GM18499 (cell line): ENCODE data around the gene DYTN.
"Not testable (repeated sequence)": the region's sequence is repeated elsewhere in the genome, so short reads cannot be mapped to it uniquely, and the experiment has no call there.

Experiments
- ATAC-seq: cut with Tn5 transposase; IDR thresholded peaks from one replicate; pipeline ENCODE4 v1.9.1; 2021; ENCODE audit warnings: moderate number of reproducible peaks; ENCODE audit not compliant: insufficient read depth, unreplicated experiment

Gene DYTN, protein sequence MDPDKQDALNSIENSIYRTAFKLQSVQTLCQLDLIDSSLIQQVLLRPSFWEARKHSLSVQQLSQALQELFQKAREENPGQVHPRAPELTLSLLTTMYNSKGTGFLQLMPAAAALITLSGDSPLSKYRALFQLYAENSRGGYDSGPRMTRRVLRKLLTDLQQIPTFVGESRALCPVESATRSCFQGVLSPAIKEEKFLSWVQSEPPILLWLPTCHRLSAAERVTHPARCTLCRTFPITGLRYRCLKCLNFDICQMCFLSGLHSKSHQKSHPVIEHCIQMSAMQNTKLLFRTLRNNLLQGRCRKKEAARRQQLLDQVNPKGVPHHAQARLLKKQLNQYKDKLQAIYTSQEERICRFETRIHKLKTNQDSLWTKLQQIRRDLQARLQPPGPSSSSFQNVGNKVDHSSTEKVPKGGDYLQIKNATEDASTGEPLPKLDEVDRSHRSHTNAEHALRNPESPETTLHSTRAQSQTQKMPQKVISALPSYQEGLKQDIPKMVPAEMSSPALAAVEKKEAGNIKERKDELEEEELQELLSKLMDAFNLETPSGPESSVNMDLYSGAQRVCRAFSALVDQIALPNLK

GRCh38 chr2:206718296-206718695 is at the start of gene DYTN:
Gene DYTN, minus strand, starts transcription at chr2:206718396. Its CDS starts 117 bp downstream, at chr2:206718279.
- ATAC-seq = no peak

DNA sequence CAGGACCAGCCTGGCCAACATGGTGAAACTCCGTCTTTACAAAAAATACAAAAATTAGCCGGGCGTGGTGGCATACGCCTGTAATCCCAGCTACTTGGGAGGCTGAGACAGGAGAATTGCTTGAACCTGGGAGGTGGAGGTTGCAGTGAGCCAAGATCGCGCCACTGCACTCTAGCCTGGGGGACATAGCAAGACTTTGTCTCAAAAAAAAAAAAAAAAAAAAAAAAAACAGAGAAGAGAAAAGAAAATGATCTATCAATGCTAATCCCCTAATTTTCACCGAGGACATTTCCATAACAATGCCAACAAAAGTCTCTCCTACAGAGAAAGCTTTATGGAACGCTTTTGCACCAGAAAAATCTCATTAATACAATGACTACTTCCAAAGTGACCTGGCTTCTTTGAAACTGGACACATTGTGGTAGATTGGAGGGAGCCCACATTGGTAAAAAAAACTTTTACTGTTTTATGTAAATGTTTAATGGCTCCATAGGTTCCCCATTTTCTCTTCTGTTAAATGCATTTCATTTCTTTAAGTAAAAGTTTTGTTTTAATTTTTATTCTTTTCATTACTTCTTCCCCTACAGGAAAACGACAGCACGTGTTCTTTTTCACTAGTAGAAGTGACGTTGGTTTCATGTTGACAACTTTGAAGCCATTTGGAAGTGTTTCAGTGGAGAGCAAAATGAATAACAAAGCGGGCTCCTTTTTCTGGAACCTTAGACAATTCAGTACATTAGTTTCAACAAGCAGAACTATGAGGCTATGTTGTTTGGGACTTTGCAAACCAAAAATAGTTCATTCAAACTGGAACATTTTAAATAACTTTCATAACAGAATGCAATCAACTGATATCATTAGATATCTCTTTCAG is 48.1 kb upstream of the DYTN start:
- ATAC-seq = no peak

- ATAC-seq = peak; percentile 79
These were observed 47.3 kb upstream of the DYTN start, which contains the start of the genes FASTKD2 and MDH1B for GRCh38 chr2:206765242-206766056. Gene FASTKD2, plus strand, starts transcription at chr2:206765606. Its CDS starts 1,088 bp downstream, at chr2:206766694. Gene MDH1B, minus strand, starts transcription at chr2:206765328. Its CDS starts 57 bp downstream, at chr2:206765271.

GRCh38 chr2:206764673-206765241 is 46.6 kb upstream of the DYTN start:
- no peak for ATAC-seq

GRCh38 chr2:206756816-206757215 is 38.6 kb upstream of the DYTN start:
- no peak for ATAC-seq

DNA sequence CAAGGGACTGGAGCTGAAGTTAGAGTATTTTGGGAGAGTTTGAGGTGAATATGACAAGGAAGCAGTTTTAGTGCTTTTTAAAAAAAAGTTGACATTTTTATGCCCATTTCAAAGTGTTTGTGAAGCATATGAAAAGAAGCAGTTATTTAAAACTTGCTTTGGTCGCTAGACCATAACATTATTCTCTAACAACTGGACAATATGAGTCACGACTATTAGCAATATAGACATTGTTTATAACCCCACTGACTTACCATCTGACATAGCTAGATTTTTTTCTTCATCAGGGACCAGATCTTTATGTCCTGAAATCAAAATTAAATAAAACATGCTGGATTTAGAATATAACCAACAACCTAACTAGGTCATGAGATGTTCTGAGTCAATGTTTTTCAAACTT is 22.6 kb upstream of the DYTN start:
- ATAC-seq = no peak

DNA sequence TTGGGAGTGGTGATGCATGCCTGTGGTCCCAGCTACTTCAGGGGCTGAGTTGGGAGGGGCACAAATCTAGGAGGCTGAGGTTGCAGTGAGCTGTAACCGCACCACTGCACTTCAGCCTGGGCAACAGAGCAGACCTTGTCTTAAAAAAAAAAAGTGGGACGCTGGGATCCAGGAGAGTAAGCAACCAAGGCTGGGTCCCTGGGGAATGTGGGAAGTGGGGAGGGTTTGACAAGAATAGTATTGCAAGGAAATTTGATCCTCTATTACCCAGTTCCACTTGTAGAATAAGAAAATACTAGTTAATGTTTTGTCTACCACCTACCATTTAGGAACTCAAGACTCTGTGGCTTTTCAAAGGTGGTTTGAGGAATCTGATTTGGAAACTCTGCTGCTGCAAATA is 21.1 kb upstream of the DYTN start:
- no peak for ATAC-seq

DNA sequence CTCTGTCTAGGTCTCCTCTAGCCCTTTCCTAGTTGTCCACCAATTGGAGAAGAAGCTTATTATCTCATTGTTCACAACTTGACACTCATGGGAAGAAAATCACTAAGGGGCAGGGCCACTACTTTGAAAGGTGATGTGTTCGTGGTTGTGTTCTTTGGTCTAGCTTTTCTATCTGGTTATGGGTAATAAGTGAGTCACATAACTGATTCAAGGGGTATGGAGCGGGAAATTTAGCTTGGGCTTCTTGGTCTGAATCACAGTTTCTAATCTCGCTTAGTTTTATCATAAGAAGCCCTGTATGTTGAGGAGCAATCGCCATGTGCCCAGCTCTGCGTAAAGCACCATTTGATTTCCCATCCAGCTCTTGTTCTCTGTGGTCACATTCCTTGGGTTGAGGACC is 18.7 kb upstream of the DYTN start:
- no peak for ATAC-seq

GRCh38 chr2:206733341-206733740 is 15.1 kb upstream of the DYTN start:
- no peak for ATAC-seq

GRCh38 chr2:206728277-206729199 is 10.3 kb upstream of the DYTN start:
- no peak for ATAC-seq

GRCh38 chr2:206727287-206727686 is 9.1 kb upstream of the DYTN start:
- no peak for ATAC-seq

DNA sequence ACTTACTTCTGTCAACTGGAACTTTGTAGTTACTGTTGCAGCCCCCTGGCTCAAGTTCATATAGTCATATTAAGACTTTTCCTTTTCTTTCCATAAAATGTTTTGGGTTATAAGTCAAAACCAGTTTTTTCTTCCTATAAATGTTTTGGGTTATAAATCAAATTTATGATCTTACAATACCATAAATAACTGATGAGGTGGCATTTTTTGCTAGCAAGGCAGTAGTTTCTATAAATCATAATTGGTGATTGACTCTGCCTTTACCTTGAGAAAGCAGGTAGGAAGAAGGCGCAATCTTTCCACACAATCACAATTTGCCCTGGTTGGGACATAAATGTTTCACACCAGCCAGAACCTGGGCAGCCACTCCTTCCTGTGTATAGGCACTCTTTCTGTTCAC is 5.1 kb upstream of the DYTN start:
- ATAC-seq = no peak

GRCh38 chr2:206721256-206721920 is 3.2 kb upstream of the DYTN start:
- ATAC-seq = no peak

- ATAC-seq = no peak
These were observed 1.6 kb downstream of the DYTN start for GRCh38 chr2:206716623-206717022.

DNA sequence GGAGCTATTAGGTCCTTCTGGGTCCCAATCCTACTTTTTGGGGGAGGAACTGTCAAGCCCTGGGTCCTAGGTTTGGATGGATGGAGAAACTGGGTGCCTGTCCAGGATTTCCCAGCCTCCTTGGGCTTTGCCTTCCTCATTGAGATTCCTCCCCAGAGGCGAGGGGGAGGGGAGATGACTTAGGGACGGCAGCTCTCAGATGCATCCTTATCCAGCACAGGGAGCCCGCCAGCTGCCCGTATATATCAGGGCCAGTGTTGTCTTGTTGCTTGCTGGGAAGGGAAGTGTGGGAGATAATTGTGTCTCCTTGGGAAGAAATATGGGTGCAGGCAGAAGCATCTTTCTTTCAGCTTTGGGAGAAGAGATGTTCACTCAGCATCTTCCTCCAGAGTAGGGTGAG is 3.0 kb downstream of the DYTN start:
- ATAC-seq = not testable (repeated sequence)

GRCh38 chr2:206713746-206714145 is 4.5 kb downstream of the DYTN start:
- ATAC-seq = no peak

DNA sequence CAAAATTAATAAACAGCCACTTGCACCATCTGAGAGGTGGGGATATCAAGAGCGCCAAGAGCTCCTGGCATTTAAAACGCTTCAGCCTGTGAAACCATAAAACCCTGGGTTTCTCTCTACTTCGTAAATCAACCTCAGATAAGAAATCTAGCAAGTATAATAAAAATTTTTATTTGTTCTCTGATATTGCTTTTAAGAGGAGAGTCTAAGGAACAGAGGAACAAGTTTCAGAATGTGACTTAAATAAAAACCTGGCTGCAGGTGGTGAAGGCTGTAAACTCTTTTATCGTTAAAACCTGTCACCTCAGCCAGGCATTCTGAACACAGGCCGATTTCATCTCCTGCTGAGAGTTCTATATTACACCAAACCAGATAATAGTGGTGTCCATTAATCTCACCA is 9.9 kb downstream of the DYTN start:
- ATAC-seq = no peak

- ATAC-seq = no peak
These were observed 11.0 kb downstream of the DYTN start for GRCh38 chr2:206707164-206707701.
